Prostate gland (tissue), 2 donors: Measurements from ENCODE around the gene CKB. TPM values are rescaled to one million over a fixed set of nuclear protein-coding genes. Genes with fewer than 3 reads are reported as not detected.

ENCODE experiments used
- DNase-seq: peaks from one replicate; pipeline ENCODE4 v3.0.0-alpha.2; 2019; ENCODE audit warnings: low spot score
- H3K27ac ChIP-seq, 2 donors: fragments of 200-600 bp; sonication (generic); 2 replicates each; pipeline ENCODE4 v1.5.1; 2017 to 2019
- H3K27me3 ChIP-seq: fragments of 200-600 bp; sonication (generic); replicated peaks from 2 replicates; pipeline ENCODE4 v1.5.1; 2019; ENCODE audit not compliant: insufficient read depth
- H3K36me3 ChIP-seq, 2 donors: fragments of 200-600 bp; sonication (generic); 1 replicate in 1 of 2; 2 replicates in 1 of 2; pipeline versions ENCODE4 v1.5.1 to v1.8.1; 2017 to 2019
- H3K4me1 ChIP-seq: fragments of 200-600 bp; sonication (generic); replicated peaks from 2 replicates; pipeline ENCODE4 v1.5.1; 2019
- H3K4me3 ChIP-seq, 2 donors: fragments of 200-600 bp; sonication (generic); 2 replicates each; pipeline ENCODE4 v1.5.1; 2017 to 2019
- H3K9me3 ChIP-seq: fragments of 200-600 bp; sonication (generic); 2 replicates; pipeline ENCODE4 v1.5.1; 2017
- POLR2A ChIP-seq: fragments of 450-650 bp; IDR thresholded peaks from one replicate; pipeline ENCODE4 v1.6.1; 2016; ENCODE audit warnings: antibody characterized with exemption, mild to moderate bottlenecking
- POLR2AphosphoS5 ChIP-seq: sonication (generic); formaldehyde crosslinking; IDR thresholded peaks from one replicate; pipeline ENCODE4 v1.6.1; 2017; ENCODE audit warnings: antibody characterized with exemption
- WGBS: methylation state at CpG from one replicate; pipeline ENCODE4 v1.1.5; 2018; 5-methylcytosine and 5-hydroxymethylcytosine counted together
- intact Hi-C: fragments of 100-400 bp; cut with DNase I; formaldehyde crosslinking; loops from one replicate; pipeline ENCODE4 v1.14.2; 2022
- total RNA-seq, 2 donors: library from RNA; depleted of rRNA; stranded (reverse); fragments of >200 nt; gene quantifications; one replicate each; pipeline ENCODE4 v1.1.0, GENCODE V29; 2016
- TF ChIP-seq, protein P1 (sequence below), 4 experiments: fragments of 200-600 bp in 2 of 4; fragments of 450-650 bp in 2 of 4; sonication (generic) in 2 of 4; IDR thresholded peaks; 1 replicate in 3 of 4; 2 replicates in 1 of 4; pipeline ENCODE4 v1.5.1; 2016 to 2019; ENCODE audit warnings: antibody characterized with exemption in 4 of 4, mild to moderate bottlenecking in 2 of 4, moderate library complexity in 2 of 4

The CKB gene
- total RNA-seq, 2 donors from 2014 or later = 1,199 to 1,838 TPM

DNA sequence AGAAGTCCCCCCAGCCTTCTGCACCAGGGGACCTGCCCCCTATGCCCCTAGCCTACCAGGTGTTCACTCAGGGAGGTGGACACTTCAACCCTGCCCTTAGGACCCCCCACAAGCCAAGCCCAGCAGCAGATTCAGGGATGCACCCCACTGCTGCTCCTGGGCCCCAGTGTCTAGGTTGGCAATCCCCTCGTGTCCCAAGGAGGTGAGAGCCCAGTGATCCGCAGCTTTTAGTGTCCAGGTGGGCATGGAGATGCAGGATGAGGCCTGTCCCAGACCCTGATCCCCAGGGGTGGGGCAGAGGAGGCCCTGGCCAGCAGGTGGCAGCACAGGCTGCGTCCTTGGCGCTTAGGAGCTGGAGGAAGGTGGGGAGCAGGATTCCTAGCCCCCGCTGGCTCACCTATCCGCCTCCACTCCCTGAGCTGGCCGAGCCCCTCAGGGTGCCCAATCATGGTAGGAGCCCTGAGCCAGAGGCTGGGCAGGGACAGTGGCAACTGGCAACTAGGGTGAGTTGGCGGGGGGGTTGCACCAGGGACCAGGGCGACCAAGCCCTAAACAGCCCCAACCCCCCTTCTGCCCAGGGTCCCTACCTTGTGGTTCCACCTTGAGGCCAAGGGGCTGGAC is 4.1 kb downstream of the CKB start:
- Histone ChIP-seq H3K4me1 (peaks cover 24% of the 10 kb centered on the region), H3K27ac (peak overlapping the region; percentile 68 to 92), H3K9me3 (no peaks in the 10 kb centered on the region), H3K4me3 (no peak overlapping the region), H3K27me3 (no peaks in the 10 kb centered on the region), H3K36me3 (no peaks in the 10 kb centered on the region)
- intact Hi-C loops = loop anchor here (1.0 kb wide), 1 partner anchor 29 kb away; no protein-coding TSS in a partner anchor
- TF ChIP-seq, protein P1, sequence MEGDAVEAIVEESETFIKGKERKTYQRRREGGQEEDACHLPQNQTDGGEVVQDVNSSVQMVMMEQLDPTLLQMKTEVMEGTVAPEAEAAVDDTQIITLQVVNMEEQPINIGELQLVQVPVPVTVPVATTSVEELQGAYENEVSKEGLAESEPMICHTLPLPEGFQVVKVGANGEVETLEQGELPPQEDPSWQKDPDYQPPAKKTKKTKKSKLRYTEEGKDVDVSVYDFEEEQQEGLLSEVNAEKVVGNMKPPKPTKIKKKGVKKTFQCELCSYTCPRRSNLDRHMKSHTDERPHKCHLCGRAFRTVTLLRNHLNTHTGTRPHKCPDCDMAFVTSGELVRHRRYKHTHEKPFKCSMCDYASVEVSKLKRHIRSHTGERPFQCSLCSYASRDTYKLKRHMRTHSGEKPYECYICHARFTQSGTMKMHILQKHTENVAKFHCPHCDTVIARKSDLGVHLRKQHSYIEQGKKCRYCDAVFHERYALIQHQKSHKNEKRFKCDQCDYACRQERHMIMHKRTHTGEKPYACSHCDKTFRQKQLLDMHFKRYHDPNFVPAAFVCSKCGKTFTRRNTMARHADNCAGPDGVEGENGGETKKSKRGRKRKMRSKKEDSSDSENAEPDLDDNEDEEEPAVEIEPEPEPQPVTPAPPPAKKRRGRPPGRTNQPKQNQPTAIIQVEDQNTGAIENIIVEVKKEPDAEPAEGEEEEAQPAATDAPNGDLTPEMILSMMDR (IDR thresholded peaks at IDR 0.05) = peak; percentile 94 to 96 (median 95)
- TF ChIP-seq POLR2AphosphoS5 = no peak
- DNase-seq = peak; percentile 54
- 52% methylated on average over 9 of the region's 9 CpGs for WGBS

- DNase-seq = no peak
- Histone ChIP-seq H3K27ac (peak overlapping the region; percentile 68 to 92), H3K27me3 (no peaks in the 10 kb centered on the region), H3K4me3 (no peak overlapping the region), H3K4me1 (peaks cover 23% of the 10 kb centered on the region), H3K36me3 (no peaks in the 10 kb centered on the region), H3K9me3 (no peaks in the 10 kb centered on the region)
- intact Hi-C loops = loop anchor here (1.0 kb wide), 1 partner anchor 29 kb away; no protein-coding TSS in a partner anchor
- TF ChIP-seq, protein P1 (IDR thresholded peaks at IDR 0.05) = no peak
- TF ChIP-seq POLR2A = no peak
- no peak for TF ChIP-seq POLR2AphosphoS5
- 14% methylated on average over 20 of the region's 20 CpGs for WGBS
Observed at GRCh38 chr14:103517721-103518421, 4.8 kb downstream of the CKB start.

GRCh38 chr14:103517174-103517566 is 5.5 kb downstream of the CKB start:
- DNase-seq = no peak
- no peaks in the 10 kb centered on the region for H3K36me3 ChIP-seq
- intact Hi-C loops = no loop called here
- peak overlapping the region in 1 of 2 donors; percentile 92 for H3K27ac ChIP-seq
- no peaks in the 10 kb centered on the region for H3K27me3 ChIP-seq
- H3K4me3 ChIP-seq = no peak overlapping the region
- no peak for TF ChIP-seq POLR2A
- TF ChIP-seq, protein P1 (IDR thresholded peaks at IDR 0.05) = no peak
- no peak for TF ChIP-seq POLR2AphosphoS5
- H3K4me1 ChIP-seq = peaks cover 27% of the 10 kb centered on the region
- 80% methylated on average over 10 of the region's 10 CpGs for WGBS
- H3K9me3 ChIP-seq = no peaks in the 10 kb centered on the region

- 70% methylated on average over 10 of the region's 10 CpGs for WGBS
- H3K27me3 ChIP-seq = no peaks in the 10 kb centered on the region
Observed at GRCh38 chr14:103516426-103517173, 6.0 kb downstream of the CKB start.

More at GRCh38 chr14:103516426-103517173, 6.0 kb downstream of the CKB start:
- Histone ChIP-seq H3K9me3 (no peaks in the 10 kb centered on the region), H3K4me1 (peaks cover 27% of the 10 kb centered on the region), H3K4me3 (no peak overlapping the region), H3K36me3 (no peaks in the 10 kb centered on the region), H3K27ac (peak overlapping the region in 1 of 2 donors; percentile 92)
- intact Hi-C loops = no loop called here
- TF ChIP-seq, protein P1 (IDR thresholded peaks at IDR 0.05) = no peak
- no peak for TF ChIP-seq POLR2A
- no peak for DNase-seq
